Measurements from ENCODE around the gene SORCS2.

DNA sequence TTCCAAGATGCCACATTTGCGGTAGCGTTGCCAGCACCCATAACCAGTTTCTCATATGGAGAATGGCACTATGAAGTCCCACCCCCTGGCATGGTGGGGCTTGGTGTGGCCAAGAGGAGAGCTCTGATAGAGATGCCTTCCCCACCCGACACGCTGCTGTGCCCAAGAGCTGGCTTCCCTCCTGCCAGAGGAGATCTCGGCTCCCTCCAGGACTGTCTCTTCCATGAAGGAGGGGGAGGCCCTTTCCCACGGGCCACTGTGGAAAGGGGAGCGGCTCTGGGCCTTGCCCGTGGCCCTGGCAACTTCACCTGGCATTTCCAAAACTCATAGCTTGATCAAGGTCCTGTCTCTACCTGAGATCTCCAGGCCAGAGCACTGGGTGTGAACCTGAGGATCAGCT lies 459.7 kb downstream of the SORCS2 start:
- TF ChIP-seq, protein P1, sequence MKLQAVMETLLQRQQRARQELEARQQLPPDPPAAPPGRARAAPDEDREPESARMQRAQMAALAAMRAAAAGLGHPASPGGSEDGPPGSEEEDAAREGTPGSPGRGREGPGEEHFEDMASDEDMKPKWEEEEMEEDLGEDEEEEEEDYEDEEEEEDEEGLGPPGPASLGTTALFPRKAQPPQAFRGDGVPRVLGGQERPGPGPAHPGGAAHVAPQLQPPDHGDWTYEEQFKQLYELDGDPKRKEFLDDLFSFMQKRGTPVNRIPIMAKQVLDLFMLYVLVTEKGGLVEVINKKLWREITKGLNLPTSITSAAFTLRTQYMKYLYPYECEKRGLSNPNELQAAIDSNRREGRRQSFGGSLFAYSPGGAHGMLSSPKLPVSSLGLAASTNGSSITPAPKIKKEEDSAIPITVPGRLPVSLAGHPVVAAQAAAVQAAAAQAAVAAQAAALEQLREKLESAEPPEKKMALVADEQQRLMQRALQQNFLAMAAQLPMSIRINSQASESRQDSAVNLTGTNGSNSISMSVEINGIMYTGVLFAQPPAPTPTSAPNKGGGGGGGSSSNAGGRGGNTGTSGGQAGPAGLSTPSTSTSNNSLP (IDR thresholded peaks at IDR 0.05; ENCODE audit: low read depth, low read length): no peak
- no peak for TF ChIP-seq SP140L (CRISPR knock-in tag; IDR thresholded peaks at IDR 0.05; ENCODE audit: borderline replicate concordance)
- no peak for TF ChIP-seq ZNF747 (CRISPR knock-in tag; IDR thresholded peaks at IDR 0.05; ENCODE audit: borderline replicate concordance)
- TF ChIP-seq, protein P2, sequence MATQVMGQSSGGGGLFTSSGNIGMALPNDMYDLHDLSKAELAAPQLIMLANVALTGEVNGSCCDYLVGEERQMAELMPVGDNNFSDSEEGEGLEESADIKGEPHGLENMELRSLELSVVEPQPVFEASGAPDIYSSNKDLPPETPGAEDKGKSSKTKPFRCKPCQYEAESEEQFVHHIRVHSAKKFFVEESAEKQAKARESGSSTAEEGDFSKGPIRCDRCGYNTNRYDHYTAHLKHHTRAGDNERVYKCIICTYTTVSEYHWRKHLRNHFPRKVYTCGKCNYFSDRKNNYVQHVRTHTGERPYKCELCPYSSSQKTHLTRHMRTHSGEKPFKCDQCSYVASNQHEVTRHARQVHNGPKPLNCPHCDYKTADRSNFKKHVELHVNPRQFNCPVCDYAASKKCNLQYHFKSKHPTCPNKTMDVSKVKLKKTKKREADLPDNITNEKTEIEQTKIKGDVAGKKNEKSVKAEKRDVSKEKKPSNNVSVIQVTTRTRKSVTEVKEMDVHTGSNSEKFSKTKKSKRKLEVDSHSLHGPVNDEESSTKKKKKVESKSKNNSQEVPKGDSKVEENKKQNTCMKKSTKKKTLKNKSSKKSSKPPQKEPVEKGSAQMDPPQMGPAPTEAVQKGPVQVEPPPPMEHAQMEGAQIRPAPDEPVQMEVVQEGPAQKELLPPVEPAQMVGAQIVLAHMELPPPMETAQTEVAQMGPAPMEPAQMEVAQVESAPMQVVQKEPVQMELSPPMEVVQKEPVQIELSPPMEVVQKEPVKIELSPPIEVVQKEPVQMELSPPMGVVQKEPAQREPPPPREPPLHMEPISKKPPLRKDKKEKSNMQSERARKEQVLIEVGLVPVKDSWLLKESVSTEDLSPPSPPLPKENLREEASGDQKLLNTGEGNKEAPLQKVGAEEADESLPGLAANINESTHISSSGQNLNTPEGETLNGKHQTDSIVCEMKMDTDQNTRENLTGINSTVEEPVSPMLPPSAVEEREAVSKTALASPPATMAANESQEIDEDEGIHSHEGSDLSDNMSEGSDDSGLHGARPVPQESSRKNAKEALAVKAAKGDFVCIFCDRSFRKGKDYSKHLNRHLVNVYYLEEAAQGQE (IDR thresholded peaks at IDR 0.05; ENCODE audit: borderline replicate concordance in 1 of 2, low read depth in 1 of 2, low read length in 2 of 2): no peak
